ENCODE results near the gene ZNF25. TPM values are rescaled to one million over a fixed set of nuclear protein-coding genes. Genes with fewer than 3 reads are reported as not detected.

Gene ZNF25

Small RNA genes within 50 kb of the gene (small RNA-seq; reads per million reads assigned to genes)
- not detected for gene RF00019 (ENCODE audit: insufficient read depth)
